Measurements from ENCODE around the gene UNC5C.

The UNC5C gene

DNA sequence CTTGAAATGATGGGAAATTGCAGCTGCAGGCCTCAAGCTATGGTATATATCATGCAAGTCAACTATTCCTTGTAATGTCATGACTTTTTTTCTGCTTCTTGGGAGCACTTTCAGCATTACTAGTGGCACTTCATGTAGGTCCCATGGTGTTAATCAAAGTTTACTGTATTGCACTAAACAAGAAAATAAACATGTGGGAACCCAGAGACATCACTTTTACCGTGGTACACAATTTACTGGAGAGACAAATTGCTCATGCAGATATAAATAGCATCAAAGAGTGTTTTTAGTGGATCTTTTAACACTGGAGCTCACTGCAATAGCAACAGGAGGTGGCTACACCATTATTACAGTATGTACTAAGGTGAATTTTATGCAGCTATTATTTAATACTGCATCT lies 79.2 kb downstream of the UNC5C start:
- Histone ChIP-seq H3K4me3 (replicated peaks; ENCODE audit: low read depth, low read length) (no peak overlapping the region), H3K27me3 (replicated peaks; ENCODE audit: control insufficient read depth, insufficient read depth, low read length) (no peaks in the 10 kb centered on the region), H3K36me3 (ENCODE audit: control insufficient read depth, insufficient read depth, low read length) (no peaks in the 10 kb centered on the region)
- DNase-seq (ENCODE audit: extremely low read depth, insufficient read length) = no peak
- TF ChIP-seq, protein P1, sequence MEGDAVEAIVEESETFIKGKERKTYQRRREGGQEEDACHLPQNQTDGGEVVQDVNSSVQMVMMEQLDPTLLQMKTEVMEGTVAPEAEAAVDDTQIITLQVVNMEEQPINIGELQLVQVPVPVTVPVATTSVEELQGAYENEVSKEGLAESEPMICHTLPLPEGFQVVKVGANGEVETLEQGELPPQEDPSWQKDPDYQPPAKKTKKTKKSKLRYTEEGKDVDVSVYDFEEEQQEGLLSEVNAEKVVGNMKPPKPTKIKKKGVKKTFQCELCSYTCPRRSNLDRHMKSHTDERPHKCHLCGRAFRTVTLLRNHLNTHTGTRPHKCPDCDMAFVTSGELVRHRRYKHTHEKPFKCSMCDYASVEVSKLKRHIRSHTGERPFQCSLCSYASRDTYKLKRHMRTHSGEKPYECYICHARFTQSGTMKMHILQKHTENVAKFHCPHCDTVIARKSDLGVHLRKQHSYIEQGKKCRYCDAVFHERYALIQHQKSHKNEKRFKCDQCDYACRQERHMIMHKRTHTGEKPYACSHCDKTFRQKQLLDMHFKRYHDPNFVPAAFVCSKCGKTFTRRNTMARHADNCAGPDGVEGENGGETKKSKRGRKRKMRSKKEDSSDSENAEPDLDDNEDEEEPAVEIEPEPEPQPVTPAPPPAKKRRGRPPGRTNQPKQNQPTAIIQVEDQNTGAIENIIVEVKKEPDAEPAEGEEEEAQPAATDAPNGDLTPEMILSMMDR (IDR thresholded peaks at IDR 0.05; ENCODE audit: insufficient read depth, low read length, poor library complexity, severe bottlenecking) = no peak

DNA sequence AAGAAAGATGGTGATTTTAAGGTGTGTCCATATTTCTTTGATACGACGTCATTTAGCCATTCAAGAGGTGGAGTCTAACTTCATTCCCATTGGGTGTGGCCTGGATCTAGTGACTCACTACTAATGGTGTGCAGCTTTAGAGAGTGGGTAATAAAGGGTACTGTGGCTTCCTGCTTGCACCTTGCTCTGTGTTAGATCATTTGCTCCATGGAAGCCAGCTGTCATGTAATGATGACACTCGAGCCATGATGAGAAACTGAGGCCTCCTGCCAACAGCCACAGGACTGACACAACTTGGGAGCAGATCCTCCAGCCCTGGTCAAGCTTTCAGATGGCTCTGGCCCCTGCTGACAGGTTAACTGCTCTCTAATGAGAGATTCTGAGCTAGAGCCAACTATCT lies 82.0 kb downstream of the UNC5C start:
- TF ChIP-seq, protein P1 (IDR thresholded peaks at IDR 0.05; ENCODE audit: insufficient read depth, low read length, poor library complexity, severe bottlenecking) = no peak
- no peaks in the 10 kb centered on the region for H3K36me3 ChIP-seq (ENCODE audit: control insufficient read depth, insufficient read depth, low read length)
- H3K27me3 ChIP-seq (replicated peaks; ENCODE audit: control insufficient read depth, insufficient read depth, low read length) = no peaks in the 10 kb centered on the region
- no peak for DNase-seq (ENCODE audit: extremely low read depth, insufficient read length)
- H3K4me3 ChIP-seq (replicated peaks; ENCODE audit: low read depth, low read length) = no peak overlapping the region

DNA sequence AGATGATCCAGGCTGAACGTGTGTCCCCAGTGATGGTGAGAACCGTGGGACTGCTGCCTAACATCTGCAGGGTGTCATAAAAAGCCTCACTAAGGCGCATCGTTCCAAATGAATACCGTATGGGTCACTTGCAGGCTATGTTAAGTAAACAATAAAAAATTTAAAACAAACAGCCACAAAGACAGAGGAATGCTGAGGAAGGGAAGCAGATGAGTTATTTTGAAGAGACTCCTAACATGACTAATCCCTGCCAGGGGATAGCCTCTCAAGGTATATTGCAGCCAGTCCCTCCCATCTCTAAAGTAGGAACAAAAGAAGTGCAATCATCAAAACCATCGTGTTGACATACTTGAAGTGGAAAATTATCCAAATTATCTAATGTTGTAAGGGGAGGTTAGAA lies 83.8 kb downstream of the UNC5C start:
- H3K27me3 ChIP-seq (replicated peaks; ENCODE audit: control insufficient read depth, insufficient read depth, low read length) = no peaks in the 10 kb centered on the region
- no peak overlapping the region for H3K4me3 ChIP-seq (replicated peaks; ENCODE audit: low read depth, low read length)
- TF ChIP-seq, protein P1 (IDR thresholded peaks at IDR 0.05; ENCODE audit: insufficient read depth, low read length, poor library complexity, severe bottlenecking) = no peak
- H3K36me3 ChIP-seq (ENCODE audit: control insufficient read depth, insufficient read depth, low read length) = no peaks in the 10 kb centered on the region
- no peak for DNase-seq (ENCODE audit: extremely low read depth, insufficient read length)

DNA sequence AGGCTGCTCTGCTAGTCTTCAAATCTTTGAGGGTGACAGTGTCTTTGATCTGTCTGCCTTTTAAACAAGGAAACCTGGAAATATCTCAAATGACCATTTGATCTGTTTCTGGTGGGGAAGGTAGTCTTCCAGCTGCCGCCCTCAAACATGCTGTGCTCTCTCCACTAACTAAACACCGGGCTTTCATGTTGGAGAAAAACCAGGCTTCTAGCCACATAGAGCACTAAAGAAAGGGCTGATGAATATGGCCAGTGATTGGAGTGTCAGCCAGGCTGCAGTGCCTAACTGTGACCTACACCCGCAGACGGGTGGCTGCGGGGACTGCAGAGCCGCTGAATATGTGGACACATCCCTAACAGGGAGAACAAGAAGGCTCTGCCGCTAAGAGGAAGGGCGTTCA lies 85.9 kb downstream of the UNC5C start:
- no peak overlapping the region for H3K4me3 ChIP-seq (replicated peaks; ENCODE audit: low read depth, low read length)
- H3K27me3 ChIP-seq (replicated peaks; ENCODE audit: control insufficient read depth, insufficient read depth, low read length) = no peaks in the 10 kb centered on the region
- DNase-seq (ENCODE audit: extremely low read depth, insufficient read length) = no peak
- TF ChIP-seq, protein P1 (IDR thresholded peaks at IDR 0.05; ENCODE audit: insufficient read depth, low read length, poor library complexity, severe bottlenecking) = no peak
- H3K36me3 ChIP-seq (ENCODE audit: control insufficient read depth, insufficient read depth, low read length) = no peaks in the 10 kb centered on the region

DNA sequence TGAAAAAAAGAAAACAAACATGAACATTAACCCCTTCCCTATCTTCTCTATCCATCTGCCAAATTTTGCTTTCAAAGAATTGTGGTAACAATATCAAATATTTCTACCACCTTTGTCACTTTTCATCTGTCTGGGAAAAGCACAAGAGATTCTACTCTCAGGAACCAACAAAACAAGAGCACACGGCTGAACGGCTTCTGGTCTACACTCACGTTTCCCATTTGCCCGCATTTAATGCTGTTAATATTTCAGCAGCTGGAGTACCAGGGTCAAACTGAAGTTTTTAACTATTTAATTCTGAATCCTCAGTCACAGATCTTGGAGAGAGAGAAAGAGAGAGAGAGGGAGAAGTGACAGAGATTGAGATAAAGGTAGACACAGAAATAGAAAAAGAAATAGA lies 91.4 kb downstream of the UNC5C start:
- H3K4me3 ChIP-seq (replicated peaks; ENCODE audit: low read depth, low read length) = no peak overlapping the region
- no peaks in the 10 kb centered on the region for H3K27me3 ChIP-seq (replicated peaks; ENCODE audit: control insufficient read depth, insufficient read depth, low read length)
- TF ChIP-seq, protein P1 (IDR thresholded peaks at IDR 0.05; ENCODE audit: insufficient read depth, low read length, poor library complexity, severe bottlenecking) = no peak
- no peaks in the 10 kb centered on the region for H3K36me3 ChIP-seq (ENCODE audit: control insufficient read depth, insufficient read depth, low read length)
- DNase-seq (ENCODE audit: extremely low read depth, insufficient read length) = no peak

DNA sequence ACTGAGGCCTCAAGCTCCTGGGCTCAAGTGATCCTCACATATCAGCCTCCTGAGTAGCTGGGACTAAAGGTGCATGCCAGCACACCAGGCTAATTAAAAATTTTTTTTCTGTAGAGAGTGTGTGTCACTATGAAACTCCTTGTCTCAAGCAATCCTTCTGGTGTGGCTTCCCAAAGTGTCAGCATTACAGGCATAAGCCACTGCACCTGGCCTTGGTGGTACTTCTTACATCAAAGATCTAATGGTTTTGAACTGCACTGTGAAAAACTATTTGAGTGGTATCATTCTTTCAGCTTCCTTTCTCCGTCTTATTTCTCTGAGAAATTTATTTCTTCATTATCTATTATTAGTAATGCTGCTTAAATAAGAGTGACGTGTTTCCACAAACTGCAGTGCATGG lies 98.5 kb downstream of the UNC5C start:
- no peak for DNase-seq (ENCODE audit: extremely low read depth, insufficient read length)
- no peaks in the 10 kb centered on the region for H3K36me3 ChIP-seq (ENCODE audit: control insufficient read depth, insufficient read depth, low read length)
- no peak overlapping the region for H3K4me3 ChIP-seq (replicated peaks; ENCODE audit: low read depth, low read length)
- no peaks in the 10 kb centered on the region for H3K27me3 ChIP-seq (replicated peaks; ENCODE audit: control insufficient read depth, insufficient read depth, low read length)
- TF ChIP-seq, protein P1 (IDR thresholded peaks at IDR 0.05; ENCODE audit: insufficient read depth, low read length, poor library complexity, severe bottlenecking) = no peak
